PC-3 (cell line): ENCODE measurements around the gene TPRX1. TPM values are rescaled to one million over a fixed set of nuclear protein-coding genes. Genes with fewer than 3 reads are reported as not detected.

Source experiments
- ATAC-seq: fragments of 200-7000 bp; cut with Tn5 transposase; 2 replicates; pipeline ENCODE4 v1.9.1; 2020; ENCODE audit warnings: mild to moderate bottlenecking, moderate library complexity
- BruUV-seq: library from RNA; stranded (reverse); fragments of 400-500 nt; replicated peaks from 2 replicates; lab custom pipeline; 2021; lab: Mats Ljungman, UMichigan
- CTCF ChIA-PET: fragments of 300-600 bp; sonication (Branson Sonifier 250); formaldehyde crosslinking; loops from one replicate; lab custom pipeline; 2022; ENCODE audit warnings: antibody characterized with exemption; lab: Charles Lee
- POLR2A ChIA-PET: fragments of 300-600 bp; sonication (Branson Sonifier 250); formaldehyde crosslinking; loops from one replicate; lab custom pipeline; 2022; ENCODE audit warnings: antibody characterized with exemption; ENCODE audit not compliant: unreplicated experiment; lab: Charles Lee
- DNase-seq: peaks from one replicate; pipeline ENCODE4 v3.0.0-alpha.2; 2015
- H2AFZ ChIP-seq: fragments of 300-600 bp; sonication (generic); 2 replicates; pipeline ENCODE4 v1.6.0; 2016; ENCODE audit warnings: antibody characterized with exemption, low read length
- H3F3A ChIP-seq: fragments of 300-600 bp; sonication (generic); one replicate; pipeline ENCODE4 v1.6.0; 2017; ENCODE audit warnings: antibody characterized with exemption, low read length, control low read depth, mild to moderate bottlenecking; ENCODE audit not compliant: unreplicated experiment
- H3K27ac ChIP-seq: fragments of 300-600 bp; sonication (generic); 2 replicates; pipeline ENCODE4 v1.5.1; 2016; ENCODE audit warnings: mild to moderate bottlenecking, low read length
- H3K27me3 ChIP-seq: fragments of 300-600 bp; sonication (generic); 2 replicates; pipeline ENCODE4 v1.6.1; 2016; ENCODE audit warnings: low read length, mixed read lengths
- H3K36me3 ChIP-seq: fragments of 300-600 bp; sonication (generic); 2 replicates; pipeline ENCODE4 v1.6.1; 2016; ENCODE audit warnings: low read depth, mixed run types, low read length, mixed read lengths
- H3K4me1 ChIP-seq: fragments of 300-600 bp; sonication (generic); 2 replicates; pipeline ENCODE4 v1.5.1; 2016; ENCODE audit warnings: low read length; ENCODE audit not compliant: insufficient read depth
- H3K4me2 ChIP-seq: fragments of 300-600 bp; sonication (generic); 2 replicates; pipeline ENCODE4 v1.6.0; 2016; ENCODE audit warnings: low read length
- H3K4me3 ChIP-seq: fragments of 300-600 bp; sonication (generic); 2 replicates; pipeline ENCODE4 v1.5.1; 2016; ENCODE audit warnings: mild to moderate bottlenecking, low read length, mixed read lengths
- H3K79me2 ChIP-seq: fragments of 300-600 bp; sonication (generic); 2 replicates; pipeline ENCODE4 v1.6.1; 2017; ENCODE audit warnings: low read length, mixed read lengths
- H3K9ac ChIP-seq: fragments of 300-600 bp; sonication (generic); 2 replicates; pipeline ENCODE4 v1.6.0; 2016; ENCODE audit warnings: mild to moderate bottlenecking, low read length
- H3K9me2 ChIP-seq: fragments of 300-600 bp; sonication (generic); replicated peaks from 2 replicates; pipeline ENCODE4 v1.6.1; 2016; ENCODE audit warnings: mixed run types, low read length, mixed read lengths
- H3K9me3 ChIP-seq: fragments of 300-600 bp; sonication (generic); 2 replicates; pipeline ENCODE4 v1.6.1; 2016; ENCODE audit warnings: low read length, mixed read lengths
- H4K20me1 ChIP-seq: fragments of 300-600 bp; sonication (generic); 2 replicates; pipeline ENCODE4 v1.6.1; 2016; ENCODE audit warnings: low read length, mixed read lengths
- EZH2 ChIP-seq: fragments of 300-600 bp; sonication (generic); IDR thresholded peaks from one replicate; pipeline ENCODE4 v1.6.1; 2017; ENCODE audit warnings: antibody characterized with exemption, mild to moderate bottlenecking, low read length; ENCODE audit not compliant: unreplicated experiment
- EZH2phosphoT487 ChIP-seq: fragments of 300-600 bp; sonication (generic); IDR thresholded peaks from 2 replicates; pipeline ENCODE4 v1.6.1; 2018; ENCODE audit warnings: mild to moderate bottlenecking, antibody characterized with exemption, low read length, borderline replicate concordance
- intact Hi-C: fragments of 100-400 bp; cut with micrococcal nuclease; formaldehyde crosslinking; loops from 2 replicates; pipeline ENCODE4 v1.9.0; 2023
- total RNA-seq: library from RNA; depleted of rRNA; stranded (reverse); fragments of >200 nt; gene quantifications from 2 replicates; pipeline ENCODE4 v1.2.3, GENCODE V29; 2014
- TF ChIP-seq, protein P1 (sequence below): fragments of 300-600 bp; sonication (generic); conservative IDR thresholded peaks from 2 replicates; pipeline ENCODE4 v1.5.1; 2017; ENCODE audit warnings: antibody characterized with exemption, low read depth, mild to moderate bottlenecking, low read length

Gene TPRX1
- total RNA-seq, 1 experiment from 2014 or later, result not detected

DNA sequence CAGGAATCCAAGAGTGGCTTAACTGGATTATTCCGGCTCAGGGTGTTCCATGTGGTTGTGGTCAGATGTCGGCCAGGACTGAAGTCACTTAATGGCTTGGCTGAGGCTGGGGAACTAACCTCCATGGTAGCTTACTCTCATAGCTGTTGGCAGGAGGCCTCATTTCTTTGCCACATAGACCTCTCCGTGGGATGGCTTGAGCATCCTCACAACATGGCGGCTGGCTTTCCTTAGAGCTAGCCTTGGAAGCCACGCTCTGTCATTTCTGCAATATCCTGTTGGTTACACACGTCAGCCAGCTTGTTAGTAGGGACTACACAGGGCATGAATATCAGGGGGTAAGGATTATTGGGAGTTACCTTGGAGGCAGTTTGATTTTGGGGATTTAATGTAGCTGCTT lies 22.4 kb upstream of the TPRX1 start:
- intact Hi-C loops, result no loop called here
- no peak for TF ChIP-seq EZH2
- TF ChIP-seq, protein P1, sequence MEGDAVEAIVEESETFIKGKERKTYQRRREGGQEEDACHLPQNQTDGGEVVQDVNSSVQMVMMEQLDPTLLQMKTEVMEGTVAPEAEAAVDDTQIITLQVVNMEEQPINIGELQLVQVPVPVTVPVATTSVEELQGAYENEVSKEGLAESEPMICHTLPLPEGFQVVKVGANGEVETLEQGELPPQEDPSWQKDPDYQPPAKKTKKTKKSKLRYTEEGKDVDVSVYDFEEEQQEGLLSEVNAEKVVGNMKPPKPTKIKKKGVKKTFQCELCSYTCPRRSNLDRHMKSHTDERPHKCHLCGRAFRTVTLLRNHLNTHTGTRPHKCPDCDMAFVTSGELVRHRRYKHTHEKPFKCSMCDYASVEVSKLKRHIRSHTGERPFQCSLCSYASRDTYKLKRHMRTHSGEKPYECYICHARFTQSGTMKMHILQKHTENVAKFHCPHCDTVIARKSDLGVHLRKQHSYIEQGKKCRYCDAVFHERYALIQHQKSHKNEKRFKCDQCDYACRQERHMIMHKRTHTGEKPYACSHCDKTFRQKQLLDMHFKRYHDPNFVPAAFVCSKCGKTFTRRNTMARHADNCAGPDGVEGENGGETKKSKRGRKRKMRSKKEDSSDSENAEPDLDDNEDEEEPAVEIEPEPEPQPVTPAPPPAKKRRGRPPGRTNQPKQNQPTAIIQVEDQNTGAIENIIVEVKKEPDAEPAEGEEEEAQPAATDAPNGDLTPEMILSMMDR, result no peak
- TF ChIP-seq EZH2phosphoT487, result no peak
- POLR2A ChIA-PET, result no interaction called here

GRCh38 chr19:47824396-47824795 lies 20.0 kb upstream of the TPRX1 start:
- Histone ChIP-seq H4K20me1 (no peaks in the 10 kb centered on the region), H3K36me3 (no peaks in the 10 kb centered on the region), H2AFZ (no peak overlapping the region), H3K9me2 (no peaks in the 10 kb centered on the region), H3K27me3 (peaks cover 7% of the 10 kb centered on the region; the same call in 1 of the 2 replicates), H3K79me2 (no peaks in the 10 kb centered on the region), H3K9me3 (no peaks in the 10 kb centered on the region), H3K4me1 (no peaks in the 10 kb centered on the region), H3K4me2 (no peak overlapping the region), H3F3A (no peaks in the 10 kb centered on the region), H3K9ac (no peak overlapping the region), H3K4me3 (no peak overlapping the region), H3K27ac (no peak overlapping the region)
- no TSS peak for BruUV-seq
- no peak for ATAC-seq
- intact Hi-C loops, result no loop called here
- ChIA-PET CTCF (no interaction called here), POLR2A (no interaction called here)
- DNase-seq, result no peak
- TF ChIP-seq EZH2, result no peak
- TF ChIP-seq EZH2phosphoT487, result no peak
- TF ChIP-seq, protein P1, result no peak

More for the DNA sequence above, 22.4 kb upstream of the TPRX1 start:
- Histone ChIP-seq H3K36me3 (no peaks in the 10 kb centered on the region), H3K9me2 (no peaks in the 10 kb centered on the region), H3K79me2 (no peaks in the 10 kb centered on the region), H3K9me3 (no peaks in the 10 kb centered on the region), H3K9ac (no peak overlapping the region), H3K4me3 (no peak overlapping the region), H4K20me1 (no peaks in the 10 kb centered on the region), H3K4me2 (no peak overlapping the region), H3K27ac (no peak overlapping the region), H3K4me1 (no peaks in the 10 kb centered on the region), H2AFZ (no peak overlapping the region), H3F3A (no peaks in the 10 kb centered on the region), H3K27me3 (no peaks in the 10 kb centered on the region)
- BruUV-seq, result no TSS peak
- CTCF ChIA-PET, result no interaction called here
- no peak for ATAC-seq
- no peak for DNase-seq

DNA sequence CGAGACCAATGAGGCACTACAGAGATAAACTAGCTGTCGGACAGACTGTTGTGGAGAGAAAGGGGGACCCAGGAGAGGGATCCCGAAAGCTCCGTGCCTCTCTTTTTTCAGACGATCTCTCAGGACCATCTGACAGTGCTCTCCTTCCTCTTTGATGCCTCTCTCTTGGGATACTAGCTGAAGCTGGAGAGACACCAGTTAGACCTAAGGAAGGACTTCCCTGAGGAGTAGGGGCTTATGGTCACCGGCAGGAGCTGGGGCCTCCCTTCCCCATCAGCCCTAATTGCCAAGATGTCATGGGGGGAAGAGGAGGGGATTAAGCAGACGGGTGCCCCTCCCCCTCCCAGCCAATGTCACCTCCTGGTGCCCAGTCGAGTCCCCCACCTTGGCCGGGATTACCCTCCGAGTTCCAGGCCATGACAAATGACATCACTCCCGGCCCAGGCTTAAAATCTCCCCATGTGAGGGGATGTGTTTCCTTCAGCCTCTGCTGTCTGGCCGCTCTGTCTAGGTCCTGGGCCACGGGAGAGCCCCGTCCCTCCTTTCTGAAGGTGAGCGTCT lies 17.2 kb upstream of the TPRX1 start, which contains the start of gene CRX:
Gene CRX (plus strand): TSS at position 478 of the 561 bp plus-strand sequence. CDS start 12,507 bp downstream, outside the sequence.
- no peak within 1 kb of the TSS for H3K4me2 ChIP-seq
- ChIA-PET POLR2A (no interaction called here), CTCF (no interaction called here)
- H3K9me2 ChIP-seq, result no peaks in the 10 kb centered on the region
- peaks cover 7% of the 10 kb centered on the region; the same call in 1 of the 2 replicates for H3K27me3 ChIP-seq
- no peak within 1 kb of the TSS for H2AFZ ChIP-seq
- no peak for TF ChIP-seq EZH2
- TF ChIP-seq, protein P1, result no peak
- no peak for TF ChIP-seq EZH2phosphoT487
- no peaks in the 10 kb centered on the region for H3K9me3 ChIP-seq
- intact Hi-C loops, result no loop called here
- H4K20me1 ChIP-seq, result no peaks in the 10 kb centered on the region
- no peak within 1 kb of the TSS for H3K4me3 ChIP-seq
- no peak for DNase-seq
- BruUV-seq, result no TSS peak
- no peak for ATAC-seq
- H3F3A ChIP-seq, result no peaks in the 10 kb centered on the region
- no peaks in the 10 kb centered on the region for H3K4me1 ChIP-seq
- no peak within 1 kb of the TSS for H3K27ac ChIP-seq
- H3K79me2 ChIP-seq, result no peaks in the 10 kb centered on the region
- no peak within 1 kb of the TSS for H3K9ac ChIP-seq
- no peaks in the 10 kb centered on the region for H3K36me3 ChIP-seq
